ENCODE results near the gene LCE3E.
"Not testable (repeated sequence)": the region's sequence is repeated elsewhere in the genome, so short reads cannot be mapped to it uniquely, and the experiment has no call there.

The LCE3E gene

GRCh38 chr1:152566681-152567080 lies at the start of gene LCE3E:
Gene LCE3E, minus strand, starts transcription at chr1:152566780. Its CDS starts 572 bp downstream, at chr1:152566208.
- DNase-seq (ENCODE audit: low read depth in 2 of 2): no peak

DNA sequence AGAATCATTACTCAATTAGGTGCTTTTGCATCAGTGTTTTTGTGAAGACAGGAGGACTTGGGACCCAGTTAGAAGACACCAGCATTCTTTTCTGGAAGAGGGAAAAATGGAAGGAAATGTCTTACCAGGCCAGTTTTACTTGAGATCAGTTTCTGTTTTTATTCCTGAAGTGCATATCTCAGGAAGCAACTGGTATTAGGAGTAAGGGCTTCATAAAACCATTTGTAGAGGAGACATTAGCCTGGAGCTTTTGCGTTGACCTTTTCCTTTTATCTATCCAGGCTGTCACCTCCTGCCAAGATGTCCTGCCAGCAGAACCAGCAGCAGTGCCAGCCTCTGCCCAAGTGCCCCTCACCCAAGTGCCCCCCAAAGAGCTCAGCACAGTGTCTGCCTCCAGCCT lies 46.9 kb upstream of the LCE3E start, which contains the start of gene LCE3B:
LCE3B (plus strand) TSS at position 301 of the 400 bp plus-strand sequence; CDS start at position 301, 0 bp downstream.
- DNase-seq (ENCODE audit: low read depth in 2 of 2): no peak

DNA sequence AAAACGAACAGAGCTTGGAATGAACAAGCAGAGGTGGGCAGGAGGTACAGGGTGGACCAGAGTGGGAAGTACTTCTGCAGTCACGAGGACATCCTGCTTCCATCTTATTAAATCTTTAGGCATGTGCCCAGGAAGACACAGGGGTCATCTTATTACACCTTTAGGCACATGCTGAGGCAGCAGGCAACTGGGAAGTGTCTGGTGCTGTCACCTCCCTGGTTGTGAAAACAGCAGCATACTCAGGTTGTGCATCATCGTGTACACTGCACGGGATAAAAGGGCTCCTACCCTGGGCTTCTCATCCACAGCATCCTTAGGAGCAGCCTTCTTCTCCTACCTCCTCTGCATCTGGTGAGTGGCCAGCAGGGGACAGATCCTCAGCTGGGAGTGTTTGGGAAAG lies 33.4 kb upstream of the LCE3E start, which contains the start of gene LCE3C:
LCE3C (plus strand) TSS at position 301 of the 400 bp plus-strand sequence. CDS start 498 bp downstream, outside the sequence.
- DNase-seq (ENCODE audit: low read depth in 2 of 2): no peak

GRCh38 chr1:152596986-152597385 lies 30.4 kb upstream of the LCE3E start:
- DNase-seq (ENCODE audit: low read depth in 2 of 2): no peak

DNA sequence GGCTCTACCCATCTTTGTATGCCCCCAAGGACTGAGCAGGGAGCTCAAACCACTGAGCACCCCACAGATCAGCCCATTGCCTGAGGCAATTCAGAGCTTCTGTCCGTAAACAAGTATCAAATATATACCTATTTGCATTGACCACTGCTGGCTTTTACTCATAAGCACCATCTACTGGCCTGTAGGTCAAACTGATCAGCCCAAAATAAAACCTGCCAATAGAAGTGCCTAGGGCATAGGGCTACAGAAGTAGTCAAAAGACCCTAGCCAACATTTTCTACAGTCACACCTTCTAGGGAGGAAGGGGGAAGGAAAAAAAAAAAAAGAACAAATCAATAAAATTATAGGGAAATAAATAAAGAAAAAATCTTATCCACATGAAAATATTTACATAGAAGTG lies 19.0 kb upstream of the LCE3E start:
- no peak for DNase-seq (ENCODE audit: low read depth in 2 of 2)

DNA sequence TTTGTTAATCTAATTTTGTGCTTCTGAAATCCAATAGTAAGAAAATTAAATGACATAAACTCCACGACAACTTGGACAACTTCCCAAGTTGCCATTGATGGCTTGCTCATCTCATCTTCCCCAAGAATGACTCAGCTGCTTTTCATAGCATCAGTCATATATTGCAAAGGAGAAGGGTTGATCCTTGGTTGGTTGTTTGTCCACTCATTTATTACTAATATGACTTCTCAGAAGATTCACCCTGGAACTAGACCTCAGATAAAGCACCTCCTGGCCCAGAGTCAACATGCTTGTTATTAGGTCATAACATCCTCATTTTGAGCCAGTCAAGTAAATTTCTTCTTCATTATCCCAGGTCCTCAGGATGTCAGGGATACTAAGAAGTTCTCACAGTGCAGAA lies 16.1 kb upstream of the LCE3E start:
- no peak for DNase-seq (ENCODE audit: low read depth in 2 of 2)

- no peak for DNase-seq (ENCODE audit: low read depth in 2 of 2)
Measured at GRCh38 chr1:152580433-152580832, 13.9 kb upstream of the LCE3E start, which contains the start of gene LCE3D. Gene LCE3D, minus strand, starts transcription at chr1:152580516. Its CDS starts 580 bp downstream, at chr1:152579936.

DNA sequence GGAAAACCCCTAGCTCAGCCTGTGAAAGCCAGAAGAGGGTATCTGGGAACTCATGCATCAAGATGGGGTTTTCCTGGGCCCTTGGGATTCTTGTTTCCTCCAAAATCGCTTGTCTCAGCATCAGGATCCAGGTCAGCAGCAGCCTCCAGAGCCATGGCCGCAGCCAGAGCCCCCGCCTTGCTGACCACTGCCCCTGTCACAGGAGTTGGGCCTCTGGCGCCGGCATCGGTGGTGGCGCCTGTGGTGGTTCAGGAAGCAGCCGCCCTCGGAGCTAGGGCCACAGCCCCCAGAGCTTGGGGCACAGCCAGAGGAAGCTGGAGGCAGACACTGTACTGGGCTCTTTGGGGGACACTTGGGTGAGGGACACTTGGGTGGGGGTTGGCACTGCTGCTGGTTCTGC lies 12.9 kb upstream of the LCE3E start:
- not testable (repeated sequence) for DNase-seq (ENCODE audit: low read depth in 2 of 2)

DNA sequence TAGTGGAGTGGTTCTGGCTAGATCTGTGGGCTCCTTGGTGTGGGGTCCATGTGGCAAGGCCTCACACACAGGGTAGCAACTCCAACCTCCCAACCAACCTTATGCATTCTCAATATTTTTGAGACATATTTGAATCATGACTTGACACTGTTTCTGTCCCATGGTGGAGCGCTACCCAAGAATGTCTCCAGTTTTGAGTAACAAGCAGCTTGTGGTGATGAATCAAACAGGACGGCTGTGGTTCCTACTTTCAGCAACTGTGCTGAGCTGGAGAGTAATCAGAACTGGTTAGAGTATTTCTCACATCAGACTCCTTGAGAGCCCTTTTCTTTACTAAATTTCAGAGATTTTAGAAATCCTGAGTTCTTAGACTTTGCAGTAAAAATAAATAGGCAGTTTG lies 10.6 kb upstream of the LCE3E start:
- no peak for DNase-seq (ENCODE audit: low read depth in 2 of 2)

DNA sequence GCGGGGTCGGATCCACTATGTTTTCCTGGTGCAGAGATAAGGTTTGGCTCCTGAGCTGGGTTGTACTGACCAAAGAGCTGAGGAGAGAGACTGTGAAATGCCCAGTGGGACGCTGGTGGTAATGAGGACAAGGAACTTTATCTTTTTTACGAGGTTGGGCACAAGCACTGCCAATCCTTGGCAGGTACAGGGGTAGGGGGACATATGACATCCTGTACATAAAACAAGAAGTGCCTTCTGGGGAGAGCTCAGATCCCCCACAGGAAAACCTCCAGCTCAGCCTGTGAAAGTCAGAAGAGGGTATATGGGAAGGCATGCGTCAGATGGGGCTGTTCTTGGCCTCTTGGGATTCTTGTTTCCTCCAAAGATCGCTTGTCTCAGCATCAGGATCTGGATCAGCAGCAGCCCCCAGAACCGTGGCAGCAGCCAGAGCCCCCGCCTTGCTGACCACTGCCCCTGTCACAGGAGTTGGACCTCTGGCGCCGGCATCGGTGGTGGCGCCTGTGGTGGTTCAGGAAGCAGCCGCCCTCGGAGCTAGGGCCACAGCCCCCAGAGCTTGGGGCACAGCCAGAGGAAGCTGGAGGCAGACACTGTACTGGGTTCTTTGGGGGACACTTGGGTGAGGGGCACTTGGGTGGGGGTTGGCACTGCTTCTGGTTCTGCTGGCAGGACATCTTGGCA lies 905 bp downstream of the LCE3E start:
- DNase-seq (ENCODE audit: low read depth in 2 of 2): no peak

DNA sequence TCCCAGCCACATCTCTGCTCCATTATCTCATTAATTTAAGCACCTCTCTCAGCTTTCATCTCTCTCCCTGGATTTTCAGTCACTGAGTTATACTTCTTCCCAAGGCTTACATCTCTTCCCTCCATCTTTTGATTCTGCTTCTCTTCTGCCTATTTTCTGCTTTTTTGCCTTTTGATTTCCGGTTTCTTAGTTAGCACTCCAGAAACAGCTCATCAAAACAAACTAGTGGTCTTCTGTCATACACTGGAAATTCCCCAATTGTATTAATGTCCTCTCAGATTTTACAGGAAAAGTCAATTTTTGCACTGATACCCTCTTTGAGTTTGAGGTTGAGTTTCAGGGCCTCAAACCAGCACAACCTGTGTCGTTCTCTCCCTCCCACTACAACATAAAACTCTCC lies 1.5 kb downstream of the LCE3E start:
- DNase-seq (ENCODE audit: low read depth in 2 of 2): no peak

- not testable (repeated sequence) for DNase-seq (ENCODE audit: low read depth in 2 of 2)
Measured at GRCh38 chr1:152548358-152548757, 18.2 kb downstream of the LCE3E start.

DNA sequence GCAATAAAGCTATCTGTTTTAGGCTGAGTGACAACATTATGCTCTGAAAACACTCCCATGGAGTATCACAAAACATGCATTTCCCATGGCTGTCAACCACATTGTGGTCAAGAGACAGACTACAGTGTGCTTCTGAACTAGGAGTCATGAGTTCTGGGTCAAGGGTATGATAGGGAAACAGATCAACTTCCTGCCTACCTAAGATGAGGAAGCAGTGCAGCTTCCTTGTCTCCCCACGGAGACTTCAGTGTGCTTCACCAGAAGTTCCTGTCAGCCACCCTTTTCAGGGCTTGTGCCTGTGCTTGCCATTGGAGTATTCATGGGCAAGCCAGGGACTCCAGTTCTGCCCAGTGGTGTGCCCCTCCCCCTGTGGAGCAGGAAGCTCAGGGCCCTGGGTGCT lies 19.9 kb downstream of the LCE3E start:
- no peak for DNase-seq (ENCODE audit: low read depth in 2 of 2)

DNA sequence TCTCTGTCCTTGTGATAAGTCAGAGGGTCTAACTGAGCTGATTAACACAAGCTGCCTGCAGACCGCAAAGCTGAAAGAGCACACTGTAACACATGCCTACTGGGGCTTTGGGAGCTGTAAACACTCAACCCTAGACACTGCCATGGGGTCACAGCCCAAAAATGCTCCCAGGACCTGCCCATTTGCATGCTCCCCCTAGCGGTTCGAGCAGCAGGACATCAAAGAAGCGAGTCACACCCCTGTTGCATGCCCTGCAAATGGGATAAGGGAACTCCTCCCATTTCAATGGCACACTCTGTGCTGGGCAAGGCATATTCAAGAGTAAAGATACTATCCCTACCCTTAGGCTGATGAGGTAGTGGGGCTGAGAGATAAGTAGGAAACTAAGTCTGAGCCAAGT lies 22.8 kb downstream of the LCE3E start:
- no peak for DNase-seq (ENCODE audit: low read depth in 2 of 2)

DNA sequence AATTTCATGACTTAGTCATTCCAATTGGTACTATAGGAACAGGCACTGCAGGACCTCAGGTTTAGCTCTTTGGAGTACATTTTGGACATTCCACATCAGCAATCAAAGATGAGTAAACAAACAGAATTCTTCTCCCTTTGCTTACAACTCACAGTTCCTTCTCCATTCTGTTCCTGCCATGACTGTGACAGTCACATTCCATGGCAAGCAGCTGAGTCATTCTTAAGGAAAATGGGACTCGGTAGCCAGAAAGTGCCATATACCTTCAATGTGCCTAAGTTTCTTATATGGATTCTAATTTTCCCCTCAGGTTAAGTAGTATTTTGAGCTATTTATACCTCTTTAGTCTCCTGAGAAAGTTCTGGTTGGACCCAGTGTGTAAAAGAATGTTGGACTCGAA lies 26.7 kb downstream of the LCE3E start:
- DNase-seq (ENCODE audit: low read depth in 2 of 2): no peak

GRCh38 chr1:152537496-152537895 lies 29.1 kb downstream of the LCE3E start:
- DNase-seq (ENCODE audit: low read depth in 2 of 2): no peak

DNA sequence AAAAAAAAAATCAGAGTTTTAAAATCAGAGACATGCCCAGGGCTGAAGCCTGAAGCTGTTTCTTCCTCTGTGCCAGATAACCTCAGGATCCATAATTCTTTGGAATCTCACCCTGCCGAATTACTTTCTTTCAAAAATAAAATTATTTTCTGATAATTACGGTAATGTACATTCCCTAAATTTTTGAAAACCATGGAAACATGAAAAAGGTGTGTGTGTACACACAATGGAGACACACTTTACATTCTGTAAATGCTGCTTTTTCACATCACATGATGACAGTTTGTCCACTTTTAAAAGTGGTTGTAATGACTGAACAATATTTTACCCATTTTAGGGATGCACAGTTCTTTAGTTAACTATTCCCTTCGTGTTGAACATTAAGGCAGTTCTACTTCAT lies 30.8 kb downstream of the LCE3E start:
- no peak for DNase-seq (ENCODE audit: low read depth in 2 of 2)

GRCh38 chr1:152533327-152533938 lies 33.1 kb downstream of the LCE3E start:
- peak; percentile 10 to 34 for DNase-seq (ENCODE audit: low read depth in 2 of 2)

DNA sequence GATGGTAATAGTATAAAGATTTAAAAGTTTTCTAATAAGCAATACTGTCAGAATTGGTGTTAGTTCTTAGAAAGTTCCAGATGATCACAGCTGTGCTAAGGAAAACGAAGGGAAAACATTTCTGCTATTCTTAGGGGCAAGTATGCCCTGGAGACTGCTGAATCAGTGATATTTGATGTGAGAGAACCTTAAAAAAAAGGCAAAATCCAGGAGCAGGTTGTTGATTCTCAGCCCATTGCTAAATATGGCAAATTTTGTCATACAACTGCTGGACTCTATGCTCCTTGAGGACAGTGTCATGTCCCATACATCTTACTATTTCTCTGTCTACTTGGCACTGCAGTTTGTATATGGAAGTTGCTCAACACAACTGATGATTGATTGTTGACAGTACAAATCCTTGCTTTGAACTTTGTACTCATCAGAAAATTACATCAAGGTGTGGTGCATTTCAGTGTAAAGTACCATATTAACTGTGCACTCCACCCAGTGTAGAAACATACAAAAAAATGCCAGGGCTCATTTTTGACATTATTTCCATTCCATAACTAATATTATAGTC lies 41.4 kb downstream of the LCE3E start:
- no peak for DNase-seq (ENCODE audit: low read depth in 2 of 2)

- no peak for DNase-seq (ENCODE audit: low read depth in 2 of 2)
Measured at GRCh38 chr1:152520561-152521090, 46.0 kb downstream of the LCE3E start.

- no peak for DNase-seq (ENCODE audit: low read depth in 2 of 2)
Measured at GRCh38 chr1:152519851-152520250, 46.7 kb downstream of the LCE3E start.

DNA sequence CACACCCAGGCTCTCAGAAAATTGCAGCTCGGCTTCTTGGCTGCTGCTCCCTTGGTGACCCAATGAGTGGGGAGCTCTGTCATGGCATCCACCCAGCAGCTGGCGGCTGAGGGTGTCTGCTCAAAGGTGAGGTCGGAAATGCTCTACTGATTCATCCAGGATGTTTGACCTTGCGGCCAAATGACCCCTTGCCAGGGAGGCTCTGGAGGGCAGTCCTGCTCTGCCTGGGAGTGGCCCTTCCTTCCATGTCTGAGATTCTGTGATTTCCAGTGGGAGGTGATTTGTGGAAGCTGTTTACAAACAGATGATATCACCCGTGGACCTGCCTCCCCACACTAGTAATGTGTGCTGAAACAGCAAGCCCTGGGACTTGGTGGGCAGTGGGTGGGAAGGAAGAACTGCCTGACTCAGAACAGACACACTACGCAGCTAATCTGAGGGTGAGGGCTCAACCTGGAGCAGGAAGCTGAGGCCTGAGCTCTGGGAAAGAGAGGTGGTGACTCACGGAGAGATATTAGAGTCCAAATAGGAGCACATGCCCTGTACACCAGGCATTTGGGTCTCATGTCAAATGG lies 49.3 kb downstream of the LCE3E start:
- DNase-seq (ENCODE audit: low read depth in 2 of 2): no peak
